NCI-H1436 treated with DMSO at 0.1 percent for 48 hours (cell line): ENCODE measurements around the gene OR2AK2.
"Not testable (repeated sequence)": the region's sequence is repeated elsewhere in the genome, so short reads cannot be mapped to it uniquely, and the experiment has no call there.

Experiments used
- DNase-seq: peaks from one replicate; lab custom pipeline; 2025; lab: John Stamatoyannopoulos, UW

The OR2AK2 gene

DNA sequence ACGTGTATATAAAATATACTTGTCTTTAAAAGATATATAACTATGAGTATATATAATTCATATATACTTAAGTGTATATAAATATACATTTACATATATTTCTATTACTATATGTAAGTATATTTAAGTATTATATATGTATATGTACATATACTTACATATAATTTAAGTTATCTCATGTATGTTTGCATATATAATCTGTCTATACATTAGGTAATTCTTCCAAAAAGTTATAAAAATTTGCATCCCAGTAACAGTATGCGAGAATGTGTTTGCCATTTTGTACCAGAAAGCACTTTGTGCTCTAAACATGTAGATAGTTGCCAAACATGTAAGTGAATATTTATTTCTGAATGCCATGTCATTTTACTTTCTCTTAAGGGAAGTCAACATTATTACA is at the start of gene OR2AK2:
Gene OR2AK2, plus strand, starts transcription at position 301 of the 400 bp plus-strand sequence. CDS start 144 bp downstream, outside the sequence.
- no peak for DNase-seq

GRCh38 chr1:247919952-247920351 is 45.1 kb upstream of the OR2AK2 start, which contains the start of gene OR2T8:
OR2T8 (plus strand) TSS chr1:247920252; CDS start chr1:247921018, 766 bp downstream.
- no peak for DNase-seq

- DNase-seq, result no peak
Measured at GRCh38 chr1:247923941-247924340, 41.1 kb upstream of the OR2AK2 start.

DNA sequence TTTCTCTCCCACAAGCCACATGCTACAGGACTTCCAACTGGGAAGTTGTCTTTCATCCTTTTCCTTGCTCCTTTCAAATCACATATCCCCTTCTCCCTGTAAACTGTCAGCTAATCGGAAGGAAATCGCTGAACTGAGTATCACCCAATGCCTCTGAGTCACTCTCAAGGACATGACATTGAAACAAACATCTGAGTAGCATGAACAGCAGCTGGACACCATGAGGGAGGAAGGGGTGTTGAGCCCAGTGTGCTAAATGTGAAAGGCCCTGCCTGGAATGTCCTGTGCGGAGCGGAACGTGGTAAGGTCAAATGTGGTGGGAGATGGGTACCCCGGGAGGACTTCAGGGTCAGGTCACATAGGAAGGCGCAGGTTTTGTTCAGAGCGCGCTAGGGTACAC is 40.2 kb upstream of the OR2AK2 start, which contains the start of gene OR2AJ1:
Gene OR2AJ1, plus strand, starts transcription at position 22 of the 400 bp plus-strand sequence. CDS start 8,880 bp downstream, outside the sequence.
- no peak for DNase-seq

- DNase-seq, result no peak
Measured at GRCh38 chr1:247933989-247934388, 31.0 kb upstream of the OR2AK2 start.

DNA sequence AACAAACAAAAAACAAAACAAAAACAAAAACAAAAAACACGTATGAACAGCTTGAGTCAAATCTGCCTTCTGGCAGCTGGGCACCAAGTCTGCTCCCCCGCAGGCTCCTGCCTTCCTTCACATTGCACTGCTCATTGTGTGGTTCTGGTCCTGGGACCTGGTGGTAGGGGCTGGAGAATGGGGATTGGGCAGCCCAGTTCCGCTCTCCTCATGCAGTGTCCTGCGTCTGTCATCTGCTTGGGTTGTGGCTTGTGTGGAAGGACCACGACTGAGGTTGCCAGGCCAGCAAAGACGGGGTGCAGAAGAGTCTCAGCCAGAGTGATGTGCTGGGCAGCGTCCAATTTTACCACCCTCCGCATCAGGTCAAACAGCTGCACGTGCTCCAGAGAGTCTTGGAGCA is 29.3 kb upstream of the OR2AK2 start:
- no peak for DNase-seq

DNA sequence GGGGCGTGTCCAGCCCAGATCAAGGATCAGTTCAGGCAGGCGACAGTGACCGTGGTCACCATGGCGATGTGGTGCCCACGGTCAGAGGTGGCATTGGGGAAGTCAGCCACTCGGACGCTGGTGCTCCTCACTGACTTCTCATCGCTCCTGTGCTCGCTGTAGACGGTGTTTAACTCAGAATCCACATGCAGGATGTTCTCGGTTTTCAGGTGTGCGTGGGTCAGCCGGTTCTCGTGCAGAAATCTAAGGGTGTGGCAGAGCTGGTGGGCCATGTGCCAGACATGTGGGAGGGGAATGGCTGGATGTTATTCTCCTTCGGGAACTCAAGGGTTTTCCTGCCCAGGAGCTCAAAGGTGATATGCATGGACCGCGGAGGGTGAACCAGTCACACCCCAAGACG is 28.6 kb upstream of the OR2AK2 start:
- DNase-seq, result no peak

- DNase-seq, result not testable (repeated sequence)
Measured at GRCh38 chr1:247936965-247937734, 27.9 kb upstream of the OR2AK2 start.

DNA sequence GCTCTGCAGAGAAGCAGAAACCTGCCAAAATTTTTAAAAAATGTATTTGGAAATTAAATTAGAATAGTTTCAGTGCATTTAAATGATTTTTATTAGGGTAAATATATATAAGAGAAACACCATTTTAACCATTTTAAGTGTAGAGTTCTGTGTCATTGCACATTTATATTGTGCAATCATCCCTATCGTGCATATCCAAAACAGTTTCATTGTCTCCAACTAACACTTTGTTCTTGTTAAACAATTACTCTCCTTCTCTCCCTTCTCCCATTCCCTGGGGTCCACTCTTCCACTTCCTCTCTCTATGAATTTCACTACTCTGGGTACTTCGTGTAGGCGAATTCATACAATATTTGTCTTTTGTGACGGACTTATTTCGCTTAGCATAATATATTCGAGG is 22.4 kb upstream of the OR2AK2 start:
- DNase-seq, result no peak

DNA sequence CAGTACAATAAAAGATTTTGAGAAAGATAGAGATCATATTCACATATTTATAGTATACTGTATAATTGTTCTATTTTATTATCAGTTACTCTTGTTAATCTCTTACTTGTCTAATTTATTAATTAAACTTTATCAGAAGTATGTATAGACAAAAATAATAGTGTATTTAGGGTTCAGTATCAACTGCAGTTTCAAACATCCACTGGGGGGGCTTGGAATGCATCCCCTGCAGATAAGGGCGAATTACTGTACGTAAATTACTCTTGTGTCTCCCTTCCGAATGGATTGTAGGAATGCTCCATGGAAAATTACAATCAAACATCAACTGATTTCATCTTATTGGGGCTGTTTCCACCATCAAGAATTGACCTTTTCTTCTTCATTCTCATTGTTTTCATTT is 16.5 kb upstream of the OR2AK2 start, which contains the start of gene OR2L8:
Gene OR2L8, plus strand, starts transcription at position 301 of the 400 bp plus-strand sequence. Its CDS starts 0 bp downstream, at position 301.
- DNase-seq, result no peak

GRCh38 chr1:247953408-247953807 is 11.6 kb upstream of the OR2AK2 start:
- DNase-seq, result no peak

- DNase-seq, result no peak
Measured at GRCh38 chr1:247961791-247962190, 3.2 kb upstream of the OR2AK2 start.

DNA sequence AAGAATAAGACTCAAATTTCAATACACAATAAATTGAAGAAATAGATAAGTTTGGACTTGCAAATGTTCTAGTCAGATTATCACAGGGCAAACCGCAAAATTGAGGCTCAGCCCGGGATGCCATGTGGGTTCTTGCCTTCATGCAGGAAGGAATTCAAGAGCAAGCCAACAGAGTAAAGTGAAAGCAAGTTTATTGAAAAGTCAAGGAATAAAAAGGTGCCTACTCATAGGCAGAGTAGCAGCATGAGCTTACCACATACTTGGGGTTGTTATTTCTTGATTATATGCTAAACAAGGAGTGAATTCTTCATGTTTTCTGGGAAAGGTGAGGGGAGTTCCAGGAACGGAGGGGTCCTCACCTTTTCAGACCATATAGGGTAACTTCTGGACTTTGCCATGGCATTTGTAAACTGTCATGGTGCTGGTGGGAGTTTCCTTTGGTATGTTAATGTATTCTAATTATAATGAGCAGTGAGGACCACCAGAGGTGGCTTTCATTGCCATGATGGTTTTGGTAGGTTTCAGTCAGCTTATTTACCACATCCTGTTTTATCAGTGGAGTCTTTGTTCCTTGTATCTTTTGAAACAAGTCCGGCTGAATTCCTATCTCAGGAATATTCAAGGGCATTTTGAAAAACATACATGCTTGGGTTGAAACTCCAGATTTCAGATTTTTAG is 2.0 kb upstream of the OR2AK2 start:
- no peak for DNase-seq

DNA sequence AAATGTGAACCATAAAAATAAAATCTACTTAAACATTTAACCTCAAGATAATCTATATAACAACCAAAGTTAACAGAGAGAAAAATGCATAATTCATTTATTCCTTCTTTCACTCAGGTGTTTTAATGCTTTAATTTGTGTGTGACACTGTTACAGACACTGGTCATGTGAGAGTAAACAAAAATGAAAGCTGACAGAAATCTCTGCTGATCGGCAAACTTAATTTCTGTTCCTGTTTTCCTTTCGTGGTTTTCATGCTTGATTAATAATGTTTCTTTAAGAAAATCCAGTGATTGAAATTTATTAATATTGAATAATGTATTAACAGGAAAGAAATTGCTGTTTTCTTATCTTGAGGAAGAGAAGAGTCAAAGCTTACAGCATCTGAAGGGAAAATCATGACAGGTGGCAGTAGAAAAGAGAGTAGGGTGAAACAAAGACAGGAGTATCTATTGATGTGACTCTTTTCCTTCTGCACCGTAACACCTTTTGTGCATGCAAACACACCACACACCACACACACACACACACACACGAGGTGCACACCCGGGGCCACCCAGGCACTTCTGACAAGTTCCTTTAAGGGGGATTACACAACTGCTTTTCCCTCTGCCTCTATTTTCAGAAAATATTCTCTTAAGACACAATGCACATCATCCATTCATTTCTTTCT is 1.6 kb downstream of the OR2AK2 start:
- no peak for DNase-seq

DNA sequence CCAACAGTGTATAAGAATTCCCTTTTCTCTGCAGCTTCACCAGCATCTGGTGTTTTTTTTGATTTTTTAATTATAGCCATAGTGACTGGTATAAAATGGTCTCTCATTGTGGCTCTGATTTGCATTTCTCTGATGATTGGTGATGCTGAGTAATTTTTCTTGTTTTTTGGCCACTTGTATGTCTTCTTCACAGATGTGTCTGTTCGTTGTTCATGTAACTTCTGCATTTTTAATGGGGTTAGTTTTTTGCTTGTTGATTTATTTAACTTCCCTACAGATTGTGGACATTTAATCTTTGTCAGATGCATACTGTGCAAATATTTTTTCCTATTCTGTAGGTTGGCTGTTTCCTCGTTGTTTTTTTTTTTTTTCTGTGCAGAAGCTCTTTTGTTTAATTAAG is 28.0 kb downstream of the OR2AK2 start:
- no peak for DNase-seq

GRCh38 chr1:247998811-247999210 is 33.8 kb downstream of the OR2AK2 start:
- DNase-seq, result no peak

DNA sequence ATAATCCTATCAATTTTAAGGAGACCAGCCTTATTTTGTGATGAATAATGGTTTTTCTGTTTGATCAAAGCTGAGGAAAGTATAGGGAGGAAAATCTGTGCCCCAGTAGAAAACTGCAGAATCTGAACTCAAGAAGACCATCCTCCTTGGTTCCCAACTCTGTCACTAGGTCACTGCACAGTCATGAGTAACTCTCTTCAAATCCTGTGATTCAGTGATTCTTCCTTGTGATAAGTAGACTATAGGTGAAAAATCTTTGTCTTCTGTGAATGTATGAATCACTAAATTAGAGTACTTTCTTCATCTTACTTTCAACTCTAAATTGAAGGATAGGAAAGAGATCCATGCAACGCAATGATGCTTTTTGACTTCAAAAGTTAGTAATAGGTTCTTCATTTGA is 35.1 kb downstream of the OR2AK2 start:
- DNase-seq, result no peak

- DNase-seq, result no peak
Measured at GRCh38 chr1:248007778-248008177, 42.7 kb downstream of the OR2AK2 start.

- DNase-seq, result no peak
Measured at GRCh38 chr1:248009681-248010080, 44.6 kb downstream of the OR2AK2 start.

- no peak for DNase-seq
Measured at GRCh38 chr1:248013229-248013710, 48.2 kb downstream of the OR2AK2 start, which contains the start of gene OR2L5. OR2L5 (plus strand) TSS chr1:248013660; CDS start chr1:248021948, 8,288 bp downstream.

GRCh38 chr1:248015803-248016202 is 50.8 kb downstream of the OR2AK2 start:
- DNase-seq, result no peak
